Endodermal cell (in vitro differentiated cells): ENCODE measurements around the gene MAPK7. TPM values are rescaled to one million over a fixed set of nuclear protein-coding genes. Genes with fewer than 3 reads are reported as not detected.

Experiments used
- DNase-seq: peaks from one replicate; pipeline ENCODE4 v3.0.0-alpha.2; 2017
- H3K27ac ChIP-seq: 2 replicates; pipeline ENCODE4 v1.5.1; 2013; ENCODE audit warnings: mild to moderate bottlenecking, low read depth, low read length, moderate library complexity
- H3K27me3 ChIP-seq: 2 replicates; pipeline ENCODE4 v1.6.1; 2013; ENCODE audit warnings: mild to moderate bottlenecking, low read length, moderate library complexity; ENCODE audit not compliant: insufficient read depth, control insufficient read depth, poor library complexity, severe bottlenecking
- H3K36me3 ChIP-seq: 2 replicates; pipeline ENCODE4 v1.7.0; 2013; ENCODE audit warnings: mild to moderate bottlenecking, low read length, moderate library complexity; ENCODE audit not compliant: control insufficient read depth, insufficient read depth
- H3K4me1 ChIP-seq: one replicate; pipeline ENCODE4 v1.7.0; 2013; ENCODE audit warnings: low read length; ENCODE audit not compliant: control insufficient read depth, insufficient read depth
- H3K4me3 ChIP-seq: 2 replicates; pipeline ENCODE4 v1.5.1; 2013; ENCODE audit warnings: mild to moderate bottlenecking, low read length, moderate library complexity
- H3K9ac ChIP-seq: 2 replicates; pipeline ENCODE4 v1.6.1; 2013; ENCODE audit warnings: mild to moderate bottlenecking, low read length, moderate library complexity; ENCODE audit not compliant: poor library complexity, severe bottlenecking; ENCODE audit errors: extremely low read depth
- H3K9me3 ChIP-seq: 2 replicates; pipeline ENCODE4 v1.6.1; 2013; ENCODE audit warnings: mild to moderate bottlenecking, low read length, moderate library complexity; ENCODE audit not compliant: control insufficient read depth
- H3K27ac Mint-ChIP-seq: 2 replicates; pipeline ENCODE4 v1.8.0; 2020; ENCODE audit warnings: mixed read lengths
- H3K27me3 Mint-ChIP-seq: 2 replicates; pipeline ENCODE4 v1.8.0; 2021; ENCODE audit warnings: mild to moderate bottlenecking, mixed read lengths; ENCODE audit not compliant: insufficient read depth
- H3K36me3 Mint-ChIP-seq: 2 replicates; pipeline ENCODE4 v1.8.0; 2020; ENCODE audit warnings: low read depth, mixed read lengths
- H3K4me1 Mint-ChIP-seq: 2 replicates; pipeline ENCODE4 v1.8.0; 2020; ENCODE audit warnings: mixed read lengths
- H3K4me3 Mint-ChIP-seq: 2 replicates; pipeline ENCODE4 v1.8.0; 2020; ENCODE audit warnings: mild to moderate bottlenecking, moderate library complexity, mixed read lengths
- H3K9me3 Mint-ChIP-seq: 2 replicates; pipeline ENCODE4 v1.8.0; 2020; ENCODE audit warnings: mild to moderate bottlenecking, mixed read lengths
- WGBS, 2 experiments: methylation state at CpG; one replicate each; pipeline versions ENCODE4 v1.1.5 to v1.1.7; 2013; ENCODE audit warnings: missing lambda C conversion rate in 2 of 2, mixed read lengths in 1 of 2; ENCODE audit not compliant: insufficient coverage in 1 of 2, insufficient read length in 1 of 2; 5-methylcytosine and 5-hydroxymethylcytosine counted together
- long read RNA-seq, 4 experiments: library from polyadenylated mRNA in 2 of 4; library from RNA in 1 of 4; library from capped mRNA in 1 of 4; stranded (forward) in 3 of 4; unstranded in 1 of 4; transcript quantifications; one replicate each; pipeline ENCODE4 v2.0.0, GENCODE V29; 2020 to 2021; ENCODE audit warnings: inconsistent platforms in 1 of 4
- polyA plus RNA-seq, 2 experiments: library from polyadenylated mRNA; stranded (reverse); fragments of 50-300 nt; gene quantifications; one replicate each; pipeline ENCODE4 v1.2.3, GENCODE V29; 2013
- total RNA-seq, 2 donors: library from RNA; stranded (reverse); fragmentation: NEBNext Ultra II Directional in 1 of 2; extraction: Animal tissue kit (Norgen Biotek cat#: 25700) in 1 of 2; gene quantifications; 2 replicates in 1 of 2; 3 replicates in 1 of 2; pipeline ENCODE4 v1.2.1, GENCODE V29; 2021
- TF ChIP-seq, protein P1 (sequence below): fragments of 200-600 bp; sonication (generic); conservative IDR thresholded peaks from 2 replicates; pipeline ENCODE4 v1.5.0; 2021; ENCODE audit warnings: antibody characterized with exemption, mild to moderate bottlenecking

Gene MAPK7
- 10 to 100 TPM; 33.3 to 53.4 TPM for total RNA-seq
- 29.3 TPM for polyA plus RNA-seq (2013, experiment 1 of 2)
- polyA plus RNA-seq (2013, experiment 2 of 2), result 25.5 TPM
- long read RNA-seq, experiment 1, full-length matches to known transcripts, result 13 of 20 reads
- long read RNA-seq, experiment 1, partial matches to known transcripts, result 6 of 20 reads
- long read RNA-seq, experiment 1, other reads (novel, unspliced or antisense), result 1 of 20 reads
- long read RNA-seq, experiment 2, transcript MAPK7-203 (7 exons, 3,059 nt), result major isoform, 40 of 91 reads
- long read RNA-seq, experiment 2, transcript MAPK7-204 (7 exons, 3,077 nt), result minor isoform, 18 of 91 reads
- long read RNA-seq, experiment 2, partial matches to known transcripts, result 9 of 91 reads
- long read RNA-seq, experiment 2, other reads (novel, unspliced or antisense), result 21 of 91 reads
- long read RNA-seq, experiment 3, full-length matches to known transcripts, result 18 of 25 reads
- long read RNA-seq, experiment 3, partial matches to known transcripts, result 2 of 25 reads
- long read RNA-seq, experiment 3, other reads (novel, unspliced or antisense), result 5 of 25 reads
- long read RNA-seq, experiment 4, partial matches to known transcripts, result 1 of 2 reads
- long read RNA-seq, experiment 4, other reads (novel, unspliced or antisense), result 1 of 2 reads

DNA sequence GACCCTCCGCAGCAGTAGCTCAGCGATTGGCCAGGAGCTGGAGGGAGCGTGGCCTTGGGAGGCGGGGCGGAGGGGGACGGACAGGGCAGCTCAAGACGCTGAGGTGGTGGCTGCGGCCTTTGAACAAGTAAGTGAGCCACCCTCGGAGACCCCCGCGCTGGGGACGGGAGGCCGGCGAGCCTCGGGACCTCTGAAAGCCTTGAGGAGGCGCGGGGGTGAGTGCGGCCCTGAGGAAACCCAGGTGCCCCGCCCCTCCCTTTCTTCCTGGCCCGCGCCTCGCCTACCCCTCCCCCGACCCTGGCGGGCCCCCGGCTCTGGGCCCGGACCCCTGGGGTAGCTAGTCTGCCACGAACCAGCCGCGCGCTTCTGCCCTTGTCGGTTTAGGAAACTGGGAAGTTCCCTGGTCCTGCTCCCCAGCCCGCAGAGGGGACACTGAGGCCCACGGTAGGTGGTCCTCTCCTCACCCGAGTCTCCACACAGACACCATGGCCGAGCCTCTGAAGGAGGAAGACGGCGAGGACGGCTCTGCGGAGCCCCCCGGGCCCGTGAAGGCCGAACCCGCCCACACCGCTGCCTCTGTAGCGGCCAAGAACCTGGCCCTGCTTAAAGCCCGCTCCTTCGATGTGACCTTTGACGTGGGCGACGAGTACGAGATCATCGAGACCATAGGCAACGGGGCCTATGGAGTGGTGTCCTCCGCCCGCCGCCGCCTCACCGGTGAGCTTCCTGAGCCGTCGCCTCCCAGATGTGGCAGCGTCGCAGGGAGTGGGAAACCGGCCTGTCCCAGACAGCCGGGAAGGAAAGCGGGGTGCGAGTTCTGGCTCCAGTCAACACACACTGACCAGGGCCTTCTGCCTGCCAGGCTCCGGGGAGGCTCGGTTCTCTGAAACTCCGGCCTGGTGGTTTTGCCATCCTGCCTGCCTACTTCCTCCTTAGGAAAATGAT, at the start of gene MAPK7:
TSS of gene MAPK7 (plus strand) at position 83 of the 945 bp plus-strand sequence. CDS start at position 486, 403 bp downstream.
- TF ChIP-seq, protein P1, sequence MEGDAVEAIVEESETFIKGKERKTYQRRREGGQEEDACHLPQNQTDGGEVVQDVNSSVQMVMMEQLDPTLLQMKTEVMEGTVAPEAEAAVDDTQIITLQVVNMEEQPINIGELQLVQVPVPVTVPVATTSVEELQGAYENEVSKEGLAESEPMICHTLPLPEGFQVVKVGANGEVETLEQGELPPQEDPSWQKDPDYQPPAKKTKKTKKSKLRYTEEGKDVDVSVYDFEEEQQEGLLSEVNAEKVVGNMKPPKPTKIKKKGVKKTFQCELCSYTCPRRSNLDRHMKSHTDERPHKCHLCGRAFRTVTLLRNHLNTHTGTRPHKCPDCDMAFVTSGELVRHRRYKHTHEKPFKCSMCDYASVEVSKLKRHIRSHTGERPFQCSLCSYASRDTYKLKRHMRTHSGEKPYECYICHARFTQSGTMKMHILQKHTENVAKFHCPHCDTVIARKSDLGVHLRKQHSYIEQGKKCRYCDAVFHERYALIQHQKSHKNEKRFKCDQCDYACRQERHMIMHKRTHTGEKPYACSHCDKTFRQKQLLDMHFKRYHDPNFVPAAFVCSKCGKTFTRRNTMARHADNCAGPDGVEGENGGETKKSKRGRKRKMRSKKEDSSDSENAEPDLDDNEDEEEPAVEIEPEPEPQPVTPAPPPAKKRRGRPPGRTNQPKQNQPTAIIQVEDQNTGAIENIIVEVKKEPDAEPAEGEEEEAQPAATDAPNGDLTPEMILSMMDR, result no peak
- peaks cover 54% of the 10 kb centered on the region for H3K36me3 ChIP-seq
- H3K9me3 ChIP-seq, result no peaks in the 10 kb centered on the region
- Mint-ChIP-seq H3K9me3 (no peaks in the 10 kb centered on the region), H3K27ac (peak within 1 kb of the TSS; percentile 99), H3K4me1 (peaks cover 24% of the 10 kb centered on the region), H3K4me3 (peak within 1 kb of the TSS; percentile 98), H3K36me3 (peaks cover 41% of the 10 kb centered on the region), H3K27me3 (no peaks in the 10 kb centered on the region)
- peak within 1 kb of the TSS; percentile 65 for H3K9ac ChIP-seq
- peak; percentile 72 for DNase-seq
- H3K4me1 ChIP-seq, result peaks cover 13% of the 10 kb centered on the region
- WGBS, 2 experiments, result 6 to 10% methylated on average over 23 to 69 of the region's 69 CpGs
- peak within 1 kb of the TSS; percentile 94 for H3K27ac ChIP-seq
- H3K4me3 ChIP-seq, result peak within 1 kb of the TSS; percentile 97
- no peaks in the 10 kb centered on the region for H3K27me3 ChIP-seq

DNA sequence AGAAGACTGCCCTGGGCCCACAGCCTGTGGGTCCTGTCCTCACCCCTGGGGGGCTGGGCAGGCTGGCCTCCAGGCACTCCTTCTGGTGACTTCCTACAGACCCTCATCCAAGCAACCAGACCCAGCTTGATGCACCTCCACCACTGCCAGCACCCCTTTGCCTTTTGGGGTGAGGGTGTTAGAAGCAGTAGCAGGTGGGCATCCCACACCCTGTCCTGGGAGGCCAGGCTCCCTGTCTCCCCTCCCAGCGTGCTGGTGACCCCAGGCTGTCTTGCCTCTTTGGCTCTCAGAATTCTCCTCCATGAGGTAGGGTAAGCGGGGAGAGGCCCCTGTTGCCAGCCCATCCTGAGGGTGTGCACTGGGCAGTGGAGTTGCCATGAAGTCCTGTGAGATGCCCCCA, 49.2 kb upstream of the MAPK7 start:
- H3K9me3 ChIP-seq, result peaks cover 15% of the 10 kb centered on the region
- TF ChIP-seq, protein P1, result no peak
- H3K4me3 ChIP-seq, result no peak overlapping the region
- Mint-ChIP-seq H3K4me3 (no peak overlapping the region), H3K36me3 (peaks cover 45% of the 10 kb centered on the region), H3K27ac (no peak overlapping the region), H3K9me3 (peaks cover 17% of the 10 kb centered on the region), H3K27me3 (no peaks in the 10 kb centered on the region), H3K4me1 (peaks cover 4% of the 10 kb centered on the region)
- H3K27me3 ChIP-seq, result no peaks in the 10 kb centered on the region
- no peak for DNase-seq
- no peak overlapping the region for H3K9ac ChIP-seq
- H3K4me1 ChIP-seq, result no peaks in the 10 kb centered on the region
- H3K36me3 ChIP-seq, result peaks cover 44% of the 10 kb centered on the region
- 96 to 100% methylated on average over 1 to 2 of the region's 2 CpGs for WGBS, 2 experiments
- H3K27ac ChIP-seq, result no peak overlapping the region

DNA sequence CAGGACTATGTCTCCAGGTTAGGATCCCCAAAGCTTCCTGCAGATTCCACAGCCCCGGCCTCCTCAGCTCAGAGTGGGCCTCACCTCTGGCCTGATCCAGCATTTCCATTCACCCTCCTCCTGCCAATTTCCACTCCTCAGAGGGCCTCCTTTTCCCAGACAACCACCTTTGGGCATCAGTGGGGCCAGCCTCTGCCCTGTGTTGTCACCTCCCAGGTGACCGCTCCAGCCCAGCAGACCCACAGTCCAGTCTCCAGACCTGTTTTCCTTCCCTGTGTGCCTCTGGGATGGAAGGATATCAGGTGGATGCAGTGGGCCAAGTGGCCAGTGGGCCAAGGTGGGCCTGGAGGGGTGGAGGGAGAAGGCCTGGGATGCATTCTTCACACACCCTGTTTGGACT, 48.5 kb upstream of the MAPK7 start:
- no peak for DNase-seq
- Histone ChIP-seq H3K27ac (no peak overlapping the region), H3K9me3 (peaks cover 12% of the 10 kb centered on the region), H3K27me3 (no peaks in the 10 kb centered on the region), H3K9ac (no peak overlapping the region), H3K36me3 (peaks cover 46% of the 10 kb centered on the region), H3K4me3 (no peak overlapping the region), H3K4me1 (no peaks in the 10 kb centered on the region)
- WGBS, 2 experiments, result 100% methylated on average over 2 of the region's 2 CpGs; no CpG with 5 or more reads in 1 of the 2 experiments
- Mint-ChIP-seq H3K4me1 (peaks cover 4% of the 10 kb centered on the region), H3K27me3 (no peaks in the 10 kb centered on the region), H3K27ac (no peak overlapping the region), H3K36me3 (peaks cover 42% of the 10 kb centered on the region), H3K4me3 (no peak overlapping the region), H3K9me3 (peaks cover 15% of the 10 kb centered on the region)
- TF ChIP-seq, protein P1, result no peak
